DOHH2 (cell line): ENCODE results near the gene CEMIP.

Experiments
- H3F3A ChIP-seq: fragments of 200-600 bp; sonication (generic), shearing (Covaris generic); 2 replicates; pipeline ENCODE4 v1.6.0; 2016; ENCODE audit warnings: antibody characterized with exemption, mild to moderate bottlenecking; ENCODE audit not compliant: control insufficient read depth, insufficient read depth
- H3K27ac ChIP-seq: fragments of 200-600 bp; sonication (generic); 2 replicates; pipeline ENCODE4 v1.5.1; 2014; ENCODE audit warnings: low read depth, mild to moderate bottlenecking, low read length, moderate library complexity
- H3K27me3 ChIP-seq: fragments of 200-600 bp; sonication (generic); 2 replicates; pipeline ENCODE4 v1.6.1; 2014; ENCODE audit warnings: mild to moderate bottlenecking, low read length, mixed read lengths; ENCODE audit not compliant: control insufficient read depth
- H3K36me3 ChIP-seq: fragments of 200-600 bp; sonication (generic); 2 replicates; pipeline ENCODE4 v1.6.1; 2014; ENCODE audit warnings: mild to moderate bottlenecking, low read length, moderate library complexity, mixed read lengths; ENCODE audit not compliant: control insufficient read depth
- H3K4me1 ChIP-seq: fragments of 200-600 bp; sonication (generic); 2 replicates; pipeline ENCODE4 v1.6.1; 2014; ENCODE audit warnings: mild to moderate bottlenecking, low read length, mixed read lengths; ENCODE audit not compliant: control insufficient read depth
- H3K4me2 ChIP-seq: fragments of 200-600 bp; sonication (generic); 2 replicates; pipeline ENCODE4 v1.6.0; 2014; ENCODE audit warnings: mild to moderate bottlenecking, low read length, moderate library complexity
- H3K4me3 ChIP-seq: fragments of 200-600 bp; sonication (generic); 2 replicates; pipeline ENCODE4 v1.5.1; 2014; ENCODE audit warnings: mild to moderate bottlenecking, low read length, mixed read lengths
- H3K79me2 ChIP-seq: fragments of 200-600 bp; sonication (generic); 2 replicates; pipeline ENCODE4 v1.6.1; 2014; ENCODE audit warnings: mild to moderate bottlenecking, low read length, mixed read lengths; ENCODE audit not compliant: control insufficient read depth
- H3K9me2 ChIP-seq: fragments of 200-600 bp; sonication (generic); replicated peaks from 2 replicates; pipeline ENCODE4 v1.6.1; 2014; ENCODE audit warnings: mild to moderate bottlenecking, low read length, mixed read lengths; ENCODE audit not compliant: control insufficient read depth
- H3K9me3 ChIP-seq: fragments of 200-600 bp; sonication (generic); 2 replicates; pipeline ENCODE4 v1.6.1; 2014; ENCODE audit warnings: antibody characterized with exemption, low read length, mixed read lengths; ENCODE audit not compliant: control insufficient read depth, insufficient read depth
- H4K20me1 ChIP-seq: fragments of 200-600 bp; sonication (generic); 2 replicates; pipeline ENCODE4 v1.6.0; 2014; ENCODE audit warnings: low read depth, mild to moderate bottlenecking, antibody characterized with exemption, low read length, moderate library complexity; ENCODE audit not compliant: control insufficient read depth, insufficient read depth
- CTCF ChIP-seq: fragments of 200-600 bp; sonication (generic); IDR thresholded peaks from one replicate; pipeline ENCODE4 v1.5.1; 2014; ENCODE audit warnings: antibody characterized with exemption, mild to moderate bottlenecking, low read depth, low read length; ENCODE audit not compliant: poor library complexity, severe bottlenecking
- EZH2phosphoT487 ChIP-seq: fragments of 200-600 bp; sonication (generic); IDR thresholded peaks from 2 replicates; pipeline ENCODE4 v1.6.1; 2017; ENCODE audit warnings: borderline replicate concordance, mild to moderate bottlenecking, antibody characterized with exemption, low read length, moderate library complexity, mixed read lengths

The CEMIP gene

GRCh38 chr15:80743189-80743833 is 35.9 kb upstream of the CEMIP start:
- H3F3A ChIP-seq = no peaks in the 10 kb centered on the region
- H3K4me1 ChIP-seq = no peaks in the 10 kb centered on the region
- no peak overlapping the region for H3K4me2 ChIP-seq
- no peaks in the 10 kb centered on the region for H3K27me3 ChIP-seq
- no peak overlapping the region for H3K27ac ChIP-seq
- no peaks in the 10 kb centered on the region for H3K9me2 ChIP-seq
- TF ChIP-seq EZH2phosphoT487 (no peak), CTCF (no peak)
- no peaks in the 10 kb centered on the region for H3K9me3 ChIP-seq
- H4K20me1 ChIP-seq = no peaks in the 10 kb centered on the region
- H3K79me2 ChIP-seq = no peaks in the 10 kb centered on the region
- H3K36me3 ChIP-seq = no peaks in the 10 kb centered on the region
- no peak overlapping the region for H3K4me3 ChIP-seq

- Histone ChIP-seq H3K9me2 (no peaks in the 10 kb centered on the region), H4K20me1 (no peaks in the 10 kb centered on the region), H3K27me3 (no peaks in the 10 kb centered on the region), H3K4me2 (no peak overlapping the region), H3K4me3 (no peak overlapping the region), H3K27ac (no peak overlapping the region), H3K36me3 (no peaks in the 10 kb centered on the region), H3K79me2 (no peaks in the 10 kb centered on the region), H3K9me3 (no peaks in the 10 kb centered on the region), H3F3A (no peaks in the 10 kb centered on the region), H3K4me1 (no peaks in the 10 kb centered on the region)
- TF ChIP-seq EZH2phosphoT487 = no peak
- no peak for TF ChIP-seq CTCF
These were observed 34.8 kb upstream of the CEMIP start for GRCh38 chr15:80744415-80744814.

GRCh38 chr15:80744826-80745225 is 34.3 kb upstream of the CEMIP start:
- Histone ChIP-seq H3K27ac (no peak overlapping the region), H3K4me2 (no peak overlapping the region), H3K4me3 (no peak overlapping the region), H3K27me3 (no peaks in the 10 kb centered on the region), H3K79me2 (no peaks in the 10 kb centered on the region), H3K36me3 (no peaks in the 10 kb centered on the region), H3F3A (no peaks in the 10 kb centered on the region), H4K20me1 (no peaks in the 10 kb centered on the region), H3K4me1 (no peaks in the 10 kb centered on the region), H3K9me2 (no peaks in the 10 kb centered on the region), H3K9me3 (no peaks in the 10 kb centered on the region)
- TF ChIP-seq CTCF = no peak
- no peak for TF ChIP-seq EZH2phosphoT487
